C1 segment of cervical spinal cord (tissue), 14 donors: ENCODE results near the gene LTBP1.
A peak's percentile ranks its signal among the peaks of the same experiment; 100 is the strongest.

ENCODE experiments used
- DNase-seq, 14 donors: peaks; one replicate each; lab custom pipeline; 2025; lab: John Stamatoyannopoulos, UW

The LTBP1 gene

GRCh38 chr2:33202641-33203522 is 256.1 kb downstream of the LTBP1 start:
- DNase-seq, result no peak

- no peak for DNase-seq
Observed at GRCh38 chr2:33204945-33205344, 258.2 kb downstream of the LTBP1 start.

GRCh38 chr2:33205693-33206434 is 259.1 kb downstream of the LTBP1 start:
- no peak for DNase-seq

GRCh38 chr2:33207151-33207740 is 260.5 kb downstream of the LTBP1 start:
- DNase-seq, result no peak

- no peak for DNase-seq
Observed at GRCh38 chr2:33208400-33208799, 261.6 kb downstream of the LTBP1 start.

GRCh38 chr2:33209976-33210375 is 263.2 kb downstream of the LTBP1 start:
- DNase-seq, result no peak

GRCh38 chr2:33210626-33211025 is 263.9 kb downstream of the LTBP1 start:
- DNase-seq, result peak in 1 of 14 donors; percentile 5

- DNase-seq, result no peak
Observed at GRCh38 chr2:33212151-33212550, 265.4 kb downstream of the LTBP1 start.

- no peak for DNase-seq
Observed at GRCh38 chr2:33213244-33213643, 266.5 kb downstream of the LTBP1 start.

- no peak for DNase-seq
Observed at GRCh38 chr2:33213648-33214047, 266.9 kb downstream of the LTBP1 start.

GRCh38 chr2:33214436-33214835 is 267.7 kb downstream of the LTBP1 start:
- no peak for DNase-seq

- no peak for DNase-seq
Observed at GRCh38 chr2:33214857-33215256, 268.1 kb downstream of the LTBP1 start.

GRCh38 chr2:33215299-33215698 is 268.5 kb downstream of the LTBP1 start:
- no peak for DNase-seq

GRCh38 chr2:33215983-33216382 is 269.2 kb downstream of the LTBP1 start:
- DNase-seq, result no peak

- peak in 8 of 14 donors; percentile 1 to 11 (median 4) for DNase-seq
Observed at GRCh38 chr2:33216508-33217182, 269.9 kb downstream of the LTBP1 start.

GRCh38 chr2:33217406-33217805 is 270.7 kb downstream of the LTBP1 start:
- no peak for DNase-seq

- no peak for DNase-seq
Observed at GRCh38 chr2:33219114-33219513, 272.4 kb downstream of the LTBP1 start.

- no peak for DNase-seq
Observed at GRCh38 chr2:33219850-33220275, 273.1 kb downstream of the LTBP1 start.

- no peak for DNase-seq
Observed at GRCh38 chr2:33220533-33220932, 273.8 kb downstream of the LTBP1 start.

GRCh38 chr2:33221046-33221784 is 274.5 kb downstream of the LTBP1 start:
- DNase-seq, result no peak

GRCh38 chr2:33222309-33222708 is 275.6 kb downstream of the LTBP1 start:
- no peak for DNase-seq
